Activated naive CD4-positive, alpha-beta T cell treated with anti-CD3 and anti-CD28 coated beads, Interleukin-2, amount 50 U/mL, for 24 hours (primary cell): ENCODE measurements around the gene GPA33.

Experiments used
- H3K27ac Mint-ChIP-seq: one replicate; pipeline ENCODE4 v1.8.0; 2021; ENCODE audit warnings: mild to moderate bottlenecking, mixed read lengths
- H3K27me3 Mint-ChIP-seq: one replicate; pipeline ENCODE4 v1.8.0; 2021; ENCODE audit warnings: mixed read lengths
- H3K36me3 Mint-ChIP-seq: one replicate; pipeline ENCODE4 v1.8.0; 2021; ENCODE audit warnings: mixed read lengths
- H3K4me1 Mint-ChIP-seq: one replicate; pipeline ENCODE4 v1.8.0; 2021; ENCODE audit warnings: mixed read lengths
- H3K4me3 Mint-ChIP-seq: one replicate; pipeline ENCODE4 v1.8.0; 2021; ENCODE audit warnings: mild to moderate bottlenecking, mixed read lengths
- H3K9me3 Mint-ChIP-seq: one replicate; pipeline ENCODE4 v1.8.0; 2021; ENCODE audit warnings: mixed read lengths

The GPA33 gene

DNA sequence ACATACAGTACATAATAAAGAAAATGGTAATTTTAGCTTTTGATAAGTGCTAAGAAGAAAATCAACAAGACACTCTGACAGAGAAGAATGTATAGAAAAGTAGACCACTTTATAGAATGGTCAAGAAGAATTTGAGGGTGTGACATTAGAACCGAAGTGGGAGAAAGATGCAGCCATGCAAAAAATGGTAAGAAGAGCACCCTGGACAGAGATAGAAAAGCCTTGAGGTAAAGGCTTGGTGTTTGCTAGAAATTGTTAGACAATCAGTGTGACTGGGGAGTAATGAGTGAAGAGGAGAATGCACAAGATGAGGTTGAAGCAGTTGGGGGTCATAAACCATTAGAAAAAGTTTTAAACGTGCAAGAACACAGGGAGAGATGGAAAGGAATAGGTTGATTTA, 77.6 kb downstream of the GPA33 start:
- peaks cover 8% of the 10 kb centered on the region for H3K27me3 Mint-ChIP-seq

DNA sequence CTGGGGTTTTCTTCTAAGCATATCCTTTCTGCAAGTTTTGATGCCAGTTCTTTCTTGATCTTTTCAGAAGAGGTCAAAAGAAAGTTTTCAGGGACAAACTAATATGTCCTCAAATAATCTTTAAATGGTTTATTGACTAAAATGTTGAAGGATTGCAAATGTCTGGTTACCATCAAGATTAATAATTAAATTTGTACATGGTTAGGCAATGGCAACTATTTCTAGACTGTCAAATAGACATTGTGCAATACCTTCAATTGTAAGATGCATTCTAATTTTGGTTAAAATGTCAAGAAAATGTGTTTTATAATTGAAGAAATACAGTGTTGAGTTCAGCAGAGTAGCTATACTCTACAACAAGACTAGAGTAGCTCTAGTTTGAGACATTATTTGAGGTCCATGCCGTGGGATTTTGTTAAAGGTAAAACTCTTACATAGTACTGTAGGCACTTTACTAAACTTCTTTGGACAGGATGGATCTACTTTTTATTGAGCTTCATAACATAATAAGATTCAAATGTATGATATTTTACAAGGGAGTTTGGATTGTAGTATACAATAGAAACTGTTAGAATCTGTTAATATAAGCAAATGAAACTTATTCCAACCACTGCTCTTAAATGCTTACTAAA, 78.5 kb downstream of the GPA33 start:
- Mint-ChIP-seq H3K36me3 (peaks cover 1% of the 10 kb centered on the region), H3K27me3 (peaks cover 8% of the 10 kb centered on the region), H3K4me1 (peaks cover 9% of the 10 kb centered on the region), H3K4me3 (no peak overlapping the region), H3K9me3 (no peaks in the 10 kb centered on the region), H3K27ac (no peak overlapping the region)

More for the DNA sequence above, 77.6 kb downstream of the GPA33 start:
- peaks cover 9% of the 10 kb centered on the region for H3K4me1 Mint-ChIP-seq
- no peak overlapping the region for H3K27ac Mint-ChIP-seq
- peaks cover 1% of the 10 kb centered on the region for H3K36me3 Mint-ChIP-seq
- no peak overlapping the region for H3K4me3 Mint-ChIP-seq
- no peaks in the 10 kb centered on the region for H3K9me3 Mint-ChIP-seq

DNA sequence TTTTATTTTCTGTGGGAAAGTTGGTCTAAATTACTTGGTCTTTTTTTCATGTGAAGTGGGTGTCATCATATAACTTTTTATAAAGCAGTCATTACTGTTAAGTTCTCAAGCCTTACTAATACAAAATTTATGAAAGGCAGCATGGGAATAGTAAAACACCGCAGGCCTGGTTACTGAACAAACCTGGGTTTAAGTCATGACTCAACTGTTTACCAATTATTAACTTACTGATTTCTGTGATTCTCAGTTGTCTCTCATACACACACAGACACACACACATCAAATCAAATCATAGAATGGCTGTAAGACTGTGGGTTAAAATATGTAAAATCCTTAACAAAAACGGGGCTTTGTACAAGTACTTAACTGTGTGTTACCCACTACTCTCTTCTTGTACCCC, 86.5 kb downstream of the GPA33 start:
- no peaks in the 10 kb centered on the region for H3K4me1 Mint-ChIP-seq
- no peaks in the 10 kb centered on the region for H3K27me3 Mint-ChIP-seq
- H3K4me3 Mint-ChIP-seq: no peak overlapping the region
- no peak overlapping the region for H3K27ac Mint-ChIP-seq
- peaks cover 5% of the 10 kb centered on the region for H3K9me3 Mint-ChIP-seq
- H3K36me3 Mint-ChIP-seq: peaks cover 2% of the 10 kb centered on the region
